Liver (tissue), 3 donors: ENCODE results near the gene MYF6.

ENCODE experiments used
- CTCF ChIP-seq: fragments of 150-350 bp; IDR thresholded peaks from 2 replicates; pipeline ENCODE4 v1.5.1; 2017; ENCODE audit warnings: improper control_type of control experiment, low read depth, low read length; ENCODE audit not compliant: missing input control
- RAD21 ChIP-seq, 2 donors: IDR thresholded peaks; 2 replicates each; pipeline ENCODE4 v1.6.1; 2016; ENCODE audit warnings: antibody characterized with exemption in 2 of 2, mild to moderate bottlenecking in 2 of 2
- TAF1 ChIP-seq: conservative IDR thresholded peaks from 2 replicates; pipeline ENCODE4 v1.6.1; 2016; ENCODE audit warnings: antibody characterized with exemption, mild to moderate bottlenecking
- ZBTB33 ChIP-seq: IDR thresholded peaks from 2 replicates; pipeline ENCODE4 v1.6.1; 2016; ENCODE audit warnings: antibody characterized with exemption
- donor health status: healthy.
- donor health status: healthy.

GRCh38 chr12:80692114-80692513 is 15.3 kb upstream of the MYF6 start:
- TF ChIP-seq TAF1 (no peak), CTCF (no peak), ZBTB33 (no peak), RAD21 (IDR thresholded peaks at IDR 0.05) (no peak)
